HAP-1 (cell line): ENCODE results near the gene HOXA7.

Experiments used
- DNase-seq, 2 experiments: peaks; one replicate each; pipeline ENCODE4 v3.0.0-alpha.2; 2016 to 2020; ENCODE audit warnings: low spot score in 2 of 2
- H3K27me3 ChIP-seq: fragments of 250-450 bp; sonication (Bioruptor Pico); 2 replicates; pipeline ENCODE4 v1.5.1; 2020; ENCODE audit warnings: low read depth, mild to moderate bottlenecking, moderate library complexity
- H3K36me3 ChIP-seq: fragments of 250-450 bp; sonication (Bioruptor Pico); replicated peaks from 2 replicates; pipeline ENCODE4 v1.5.1; 2020; ENCODE audit warnings: mild to moderate bottlenecking
- H3K4me1 ChIP-seq: fragments of 250-450 bp; sonication (Bioruptor Pico); 2 replicates; pipeline ENCODE4 v1.5.1; 2020; ENCODE audit warnings: mild to moderate bottlenecking
- H3K4me3 ChIP-seq: fragments of 250-450 bp; sonication (Bioruptor Pico); 2 replicates; pipeline ENCODE4 v1.5.1; 2020; ENCODE audit warnings: mild to moderate bottlenecking, moderate library complexity
- H3K9me3 ChIP-seq: fragments of 250-450 bp; sonication (Bioruptor Pico); 2 replicates; pipeline ENCODE4 v1.5.1; 2020; ENCODE audit warnings: mild to moderate bottlenecking, moderate library complexity
- in situ Hi-C: fragments of 300-500 bp; cut with MboI; formaldehyde crosslinking; loops from 3 replicates; pipeline ENCODE4 v1.14.3; 2020; ENCODE audit warnings: low sequenced_read_pairs, inconsistent platforms, mixed read lengths

The HOXA7 gene

GRCh38 chr7:27182861-27183681 lies 26.6 kb upstream of the HOXA7 start:
- Histone ChIP-seq H3K36me3 (peaks cover 12% of the 10 kb centered on the region), H3K9me3 (no peaks in the 10 kb centered on the region), H3K27me3 (no peaks in the 10 kb centered on the region), H3K4me3 (peak overlapping the region; percentile 60), H3K4me1 (peaks cover 27% of the 10 kb centered on the region)
- DNase-seq = peak; percentile 61 to 64
- in situ Hi-C loops = no loop called here

DNA sequence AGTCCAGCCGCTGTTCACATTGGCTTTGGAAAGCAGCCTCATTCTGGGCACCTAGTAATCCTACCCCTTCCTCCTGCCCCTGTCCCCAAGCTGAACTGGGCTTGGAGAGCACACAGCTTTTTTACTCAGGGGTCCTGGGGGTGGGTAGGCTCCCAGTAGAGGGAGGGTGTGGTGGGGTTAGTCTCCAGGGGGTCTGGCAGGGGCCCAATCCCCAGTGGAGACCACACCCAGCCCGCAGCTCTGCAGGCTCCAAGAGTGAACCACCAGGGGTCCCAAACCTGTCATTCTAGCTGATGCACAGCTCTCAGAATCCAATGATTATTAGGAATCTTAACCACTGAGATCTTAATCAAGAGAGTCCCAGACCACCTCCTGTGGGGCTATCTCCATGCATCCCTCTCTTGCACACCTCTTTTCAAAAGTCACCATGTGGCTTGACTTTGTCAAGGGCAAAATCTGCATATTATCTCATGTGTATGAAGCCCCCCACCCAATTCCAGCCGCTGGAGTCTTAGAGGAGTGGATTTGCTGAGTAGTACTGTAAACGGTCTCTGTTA lies 25.9 kb upstream of the HOXA7 start:
- Histone ChIP-seq H3K9me3 (no peaks in the 10 kb centered on the region), H3K36me3 (peaks cover 12% of the 10 kb centered on the region), H3K4me1 (peaks cover 30% of the 10 kb centered on the region), H3K4me3 (peak overlapping the region; percentile 60), H3K27me3 (no peaks in the 10 kb centered on the region)
- in situ Hi-C loops = no loop called here
- peak in 1 of 2 experiments; percentile 37 for DNase-seq

DNA sequence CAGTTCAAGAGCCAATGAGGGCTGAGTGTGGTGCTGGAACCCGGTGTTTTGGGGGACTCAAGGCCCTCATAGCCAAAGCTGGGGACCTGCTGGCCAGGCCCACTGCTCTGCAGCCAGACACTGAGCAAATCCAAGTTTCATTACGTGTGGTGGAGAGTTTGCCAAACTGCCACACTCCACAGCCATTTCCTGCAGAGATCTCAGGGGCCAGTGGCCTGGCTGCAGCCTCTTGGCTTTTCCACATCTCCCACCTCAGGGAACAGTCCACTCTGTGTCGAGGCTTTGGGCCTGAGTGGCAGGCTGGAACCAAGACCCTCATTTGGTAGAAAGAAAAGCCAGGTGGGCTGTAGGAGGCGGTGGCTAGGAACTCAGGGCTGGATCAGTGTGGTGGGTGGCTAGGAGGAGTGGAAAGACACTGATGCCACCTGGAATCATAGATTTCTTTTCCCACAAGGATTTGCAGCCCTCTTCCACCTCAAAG lies 25.4 kb upstream of the HOXA7 start:
- in situ Hi-C loops = no loop called here
- Histone ChIP-seq H3K4me3 (no peak overlapping the region), H3K36me3 (peaks cover 12% of the 10 kb centered on the region), H3K27me3 (no peaks in the 10 kb centered on the region), H3K9me3 (no peaks in the 10 kb centered on the region), H3K4me1 (peaks cover 25% of the 10 kb centered on the region)
- peak in 1 of 2 experiments; percentile 7 for DNase-seq

- H3K9me3 ChIP-seq = no peaks in the 10 kb centered on the region
Measured at GRCh38 chr7:27180431-27181420, 24.3 kb upstream of the HOXA7 start.

DNA sequence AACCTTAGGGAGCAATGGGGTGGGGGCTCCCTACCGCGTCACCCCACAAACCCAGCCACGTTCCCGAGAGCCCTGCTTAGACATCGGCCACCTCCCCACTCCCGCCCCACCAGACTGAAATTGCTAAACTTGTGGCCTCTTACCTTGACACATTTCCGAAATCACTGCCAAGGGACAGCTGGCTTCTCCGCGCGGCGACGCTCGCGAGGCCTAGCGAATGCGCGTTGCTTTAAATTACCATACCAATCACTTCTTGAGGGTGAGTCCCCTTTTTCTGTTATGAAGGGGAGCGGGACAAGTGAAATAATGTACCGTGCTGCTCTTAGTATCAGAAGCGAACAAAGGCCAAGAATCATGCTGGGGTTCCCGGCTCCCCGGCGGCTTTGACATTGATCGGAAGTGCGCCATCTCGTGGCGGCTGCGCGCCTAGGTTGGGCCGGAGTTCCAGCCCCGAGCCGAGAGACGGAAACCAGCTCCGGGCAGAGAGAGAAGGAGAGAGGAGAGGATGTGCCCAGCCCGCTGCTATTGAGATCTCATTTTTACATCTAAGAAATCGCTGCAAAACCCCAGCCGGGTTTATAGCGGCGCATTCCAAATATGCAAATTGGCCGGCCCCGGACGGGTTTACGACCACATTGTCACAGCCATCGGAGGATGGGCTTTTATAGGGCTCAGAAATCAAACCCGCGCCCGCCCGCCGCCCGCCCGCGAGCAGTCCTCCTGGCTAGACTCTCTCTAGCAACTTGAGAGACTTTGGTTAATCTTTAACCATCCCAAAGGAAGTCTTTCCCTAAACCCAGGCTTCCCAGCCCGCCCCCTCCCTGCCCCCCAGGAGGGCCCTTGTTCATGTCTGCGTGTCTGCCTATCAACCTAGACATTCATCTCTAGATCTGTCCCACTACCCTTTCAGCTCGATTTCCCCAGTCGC lies 23.3 kb upstream of the HOXA7 start:
- peaks cover 24% of the 10 kb centered on the region for H3K4me1 ChIP-seq
- DNase-seq = peak; percentile 76 to 92
- no peaks in the 10 kb centered on the region for H3K27me3 ChIP-seq
- peak overlapping the region; percentile 26 for H3K4me3 ChIP-seq
- in situ Hi-C loops = no loop called here
- H3K9me3 ChIP-seq = no peaks in the 10 kb centered on the region
- H3K36me3 ChIP-seq = peaks cover 12% of the 10 kb centered on the region

More at GRCh38 chr7:27180431-27181420, 24.3 kb upstream of the HOXA7 start:
- Histone ChIP-seq H3K36me3 (peaks cover 12% of the 10 kb centered on the region), H3K4me1 (peaks cover 23% of the 10 kb centered on the region), H3K27me3 (no peaks in the 10 kb centered on the region), H3K4me3 (peak overlapping the region; percentile 26)
- peak in 1 of 2 experiments; percentile 8 for DNase-seq
- in situ Hi-C loops = no loop called here

- DNase-seq = peak in 1 of 2 experiments; percentile 18
- H3K9me3 ChIP-seq = no peaks in the 10 kb centered on the region
- H3K36me3 ChIP-seq = peaks cover 12% of the 10 kb centered on the region
- in situ Hi-C loops = no loop called here
- peaks cover 29% of the 10 kb centered on the region for H3K4me1 ChIP-seq
- H3K4me3 ChIP-seq = no peak overlapping the region
- no peaks in the 10 kb centered on the region for H3K27me3 ChIP-seq
Measured at GRCh38 chr7:27179030-27179429, 22.6 kb upstream of the HOXA7 start.

- in situ Hi-C loops = no loop called here
- Histone ChIP-seq H3K27me3 (no peaks in the 10 kb centered on the region), H3K9me3 (no peaks in the 10 kb centered on the region), H3K4me1 (peaks cover 29% of the 10 kb centered on the region), H3K36me3 (peaks cover 12% of the 10 kb centered on the region), H3K4me3 (no peak overlapping the region)
- peak in 1 of 2 experiments; percentile 38 for DNase-seq
Measured at GRCh38 chr7:27178366-27178765, 21.9 kb upstream of the HOXA7 start.

DNA sequence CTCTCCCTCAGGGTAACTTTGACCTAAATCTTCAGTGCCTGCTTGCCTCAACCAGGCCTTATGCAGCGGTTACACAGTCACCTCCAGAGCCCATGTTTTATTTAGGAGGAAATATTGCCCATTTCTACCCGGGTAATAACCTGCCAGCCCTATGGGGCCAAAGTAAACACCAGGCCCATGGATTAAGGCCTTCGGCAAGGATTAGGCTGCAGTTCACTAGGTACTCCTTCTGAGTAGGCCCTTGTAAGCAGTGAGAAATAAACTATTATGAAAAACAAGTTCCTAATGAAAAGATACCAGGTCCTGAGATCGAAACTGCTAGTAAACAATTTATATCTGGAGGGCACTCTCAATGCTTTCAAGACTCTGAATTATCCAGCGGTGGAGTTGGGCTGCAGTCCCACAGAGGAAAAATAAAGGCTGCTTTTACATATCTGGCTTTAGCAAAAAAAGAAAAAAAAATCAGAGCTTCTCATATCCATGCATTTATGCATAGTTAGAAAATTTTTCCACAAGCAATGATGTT lies 21.4 kb upstream of the HOXA7 start:
- H3K4me1 ChIP-seq = peaks cover 27% of the 10 kb centered on the region
- peak in 1 of 2 experiments; percentile 20 for DNase-seq
- no peak overlapping the region for H3K4me3 ChIP-seq
- H3K9me3 ChIP-seq = no peaks in the 10 kb centered on the region
- H3K36me3 ChIP-seq = peaks cover 12% of the 10 kb centered on the region
- H3K27me3 ChIP-seq = no peaks in the 10 kb centered on the region
- in situ Hi-C loops = no loop called here

GRCh38 chr7:27176962-27177794 lies 20.7 kb upstream of the HOXA7 start:
- Histone ChIP-seq H3K9me3 (no peaks in the 10 kb centered on the region), H3K27me3 (no peaks in the 10 kb centered on the region), H3K36me3 (peaks cover 9% of the 10 kb centered on the region), H3K4me1 (peaks cover 23% of the 10 kb centered on the region), H3K4me3 (no peak overlapping the region)
- in situ Hi-C loops = no loop called here
- DNase-seq = peak in 1 of 2 experiments; percentile 6

GRCh38 chr7:27176524-27176845 lies 20.0 kb upstream of the HOXA7 start:
- H3K9me3 ChIP-seq = no peaks in the 10 kb centered on the region
- in situ Hi-C loops = no loop called here
- peak in 1 of 2 experiments; percentile 6 for DNase-seq
- H3K27me3 ChIP-seq = no peaks in the 10 kb centered on the region
- H3K4me3 ChIP-seq = no peak overlapping the region
- peaks cover 23% of the 10 kb centered on the region for H3K4me1 ChIP-seq
- peaks cover 10% of the 10 kb centered on the region for H3K36me3 ChIP-seq

DNA sequence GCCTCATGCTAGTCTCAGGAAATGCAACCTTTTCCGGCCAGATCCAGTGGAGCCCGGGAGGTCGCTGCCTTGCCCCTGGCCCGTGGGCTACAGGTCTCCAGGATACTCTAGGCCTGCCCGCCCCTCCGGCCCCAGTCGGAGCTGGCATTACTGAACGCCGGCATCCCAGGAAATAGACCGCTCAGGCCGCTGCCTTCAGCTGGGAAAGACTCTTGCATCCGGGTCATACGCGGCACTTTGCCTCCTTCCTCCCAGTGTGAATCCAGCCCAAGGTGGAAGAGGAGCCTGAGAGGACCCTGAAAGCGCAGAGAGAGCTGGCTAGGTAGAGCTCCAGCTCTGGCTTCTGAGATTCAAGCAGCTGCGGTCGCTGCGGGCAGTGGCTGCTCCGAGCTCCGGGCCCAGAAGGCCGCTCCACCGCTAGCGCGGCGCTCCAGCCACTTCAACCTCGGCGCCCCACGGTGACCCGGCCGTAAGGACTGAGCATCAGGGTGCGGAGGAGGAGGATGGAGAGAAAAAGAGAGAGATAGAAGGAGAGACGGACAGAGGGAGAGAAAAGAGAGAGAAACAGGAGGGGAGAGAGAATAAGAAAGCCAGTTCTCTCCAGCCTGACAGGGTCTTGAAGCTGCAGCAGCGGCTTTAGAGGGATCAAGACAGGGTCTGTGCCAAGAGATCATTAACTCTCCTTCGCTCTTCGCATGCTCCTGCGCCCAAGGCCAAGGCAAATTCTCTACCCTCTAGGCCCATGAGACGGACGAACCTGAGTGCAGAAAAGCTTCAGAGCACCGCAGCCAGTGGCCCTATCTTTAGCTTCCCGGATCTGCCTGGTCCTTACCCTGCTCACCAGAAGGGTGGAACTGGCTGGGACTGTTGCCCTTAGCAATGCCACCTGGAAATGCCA lies 19.4 kb upstream of the HOXA7 start:
- Histone ChIP-seq H3K36me3 (peaks cover 11% of the 10 kb centered on the region), H3K4me1 (peaks cover 23% of the 10 kb centered on the region), H3K9me3 (no peaks in the 10 kb centered on the region), H3K4me3 (no peak overlapping the region), H3K27me3 (no peaks in the 10 kb centered on the region)
- in situ Hi-C loops = no loop called here
- DNase-seq = no peak
